HG03045 (cell line): Measurements from ENCODE around the gene LRIT3.

Experiments
- ATAC-seq: cut with Tn5 transposase; IDR thresholded peaks from one replicate; pipeline ENCODE4 v1.9.1; 2021; ENCODE audit warnings: mild to moderate bottlenecking, moderate library complexity; ENCODE audit not compliant: unreplicated experiment

Gene LRIT3

DNA sequence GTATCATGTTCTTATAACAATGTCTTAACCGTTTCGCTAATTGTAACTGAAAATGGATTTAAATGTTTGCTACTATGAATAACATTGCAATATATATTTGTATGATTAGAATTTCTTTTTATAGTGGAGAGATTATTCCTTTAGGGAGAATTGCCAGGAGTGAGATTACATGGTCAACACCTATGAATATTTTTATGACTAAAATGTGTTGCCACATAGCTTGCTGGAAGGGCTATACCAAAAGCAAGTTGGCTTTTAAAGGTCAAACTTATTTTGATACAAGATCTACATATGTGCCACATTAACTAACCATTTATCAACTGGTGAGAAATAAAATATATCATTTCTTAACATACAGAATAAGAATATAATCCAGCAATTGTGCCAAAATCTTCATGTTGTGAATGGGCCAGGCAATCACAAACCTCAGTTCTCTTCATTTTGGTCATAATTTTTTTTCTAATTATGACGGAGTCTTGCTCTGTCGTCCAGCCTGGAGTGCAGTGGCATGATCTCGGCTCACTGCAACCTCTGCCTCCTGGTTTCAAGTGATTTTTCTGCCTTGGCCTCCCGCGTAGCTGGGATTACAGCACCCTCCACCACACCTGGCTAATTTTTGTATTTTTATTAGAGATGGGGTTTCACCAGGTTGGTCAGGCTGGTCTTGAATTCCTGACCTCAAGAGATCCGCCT is 54.8 kb downstream of the LRIT3 start:
- no peak for ATAC-seq

DNA sequence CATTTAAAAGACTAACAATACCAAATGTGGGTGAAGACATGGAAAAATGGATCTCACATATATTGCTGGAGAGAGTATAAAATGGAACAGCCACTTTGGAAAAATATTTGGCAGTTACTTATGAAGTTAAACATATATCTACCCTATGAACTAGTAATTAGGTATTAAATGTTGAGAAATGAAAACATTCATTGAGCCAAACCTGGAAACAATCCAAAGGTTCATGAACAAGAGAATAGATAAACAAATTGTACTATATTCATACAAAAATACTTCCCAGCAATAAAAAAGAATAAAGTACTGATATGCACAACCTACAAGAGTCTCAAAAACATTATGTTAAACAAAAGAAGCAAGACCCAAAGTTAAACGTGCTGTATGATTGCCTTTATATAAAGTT is 60.8 kb downstream of the LRIT3 start:
- ATAC-seq, result no peak

DNA sequence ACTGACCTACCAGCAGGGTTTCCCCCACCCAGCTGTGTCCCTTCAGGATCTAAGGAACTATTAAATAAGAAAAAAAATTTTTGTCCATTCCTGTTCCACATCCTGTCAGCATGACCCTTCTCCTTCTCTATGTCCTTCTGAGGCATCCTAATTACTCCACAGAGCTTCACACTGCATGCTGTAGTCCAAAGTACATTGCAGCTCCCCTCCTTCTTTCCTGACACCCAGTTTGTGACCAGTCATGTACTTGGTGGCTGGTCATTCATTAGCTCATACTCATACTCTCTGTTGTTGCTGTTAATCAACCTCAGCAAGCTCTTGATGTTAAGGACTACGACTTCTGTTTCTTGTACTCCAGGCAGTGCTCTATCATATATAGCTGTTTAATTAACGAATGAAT is 62.3 kb downstream of the LRIT3 start:
- no peak for ATAC-seq

DNA sequence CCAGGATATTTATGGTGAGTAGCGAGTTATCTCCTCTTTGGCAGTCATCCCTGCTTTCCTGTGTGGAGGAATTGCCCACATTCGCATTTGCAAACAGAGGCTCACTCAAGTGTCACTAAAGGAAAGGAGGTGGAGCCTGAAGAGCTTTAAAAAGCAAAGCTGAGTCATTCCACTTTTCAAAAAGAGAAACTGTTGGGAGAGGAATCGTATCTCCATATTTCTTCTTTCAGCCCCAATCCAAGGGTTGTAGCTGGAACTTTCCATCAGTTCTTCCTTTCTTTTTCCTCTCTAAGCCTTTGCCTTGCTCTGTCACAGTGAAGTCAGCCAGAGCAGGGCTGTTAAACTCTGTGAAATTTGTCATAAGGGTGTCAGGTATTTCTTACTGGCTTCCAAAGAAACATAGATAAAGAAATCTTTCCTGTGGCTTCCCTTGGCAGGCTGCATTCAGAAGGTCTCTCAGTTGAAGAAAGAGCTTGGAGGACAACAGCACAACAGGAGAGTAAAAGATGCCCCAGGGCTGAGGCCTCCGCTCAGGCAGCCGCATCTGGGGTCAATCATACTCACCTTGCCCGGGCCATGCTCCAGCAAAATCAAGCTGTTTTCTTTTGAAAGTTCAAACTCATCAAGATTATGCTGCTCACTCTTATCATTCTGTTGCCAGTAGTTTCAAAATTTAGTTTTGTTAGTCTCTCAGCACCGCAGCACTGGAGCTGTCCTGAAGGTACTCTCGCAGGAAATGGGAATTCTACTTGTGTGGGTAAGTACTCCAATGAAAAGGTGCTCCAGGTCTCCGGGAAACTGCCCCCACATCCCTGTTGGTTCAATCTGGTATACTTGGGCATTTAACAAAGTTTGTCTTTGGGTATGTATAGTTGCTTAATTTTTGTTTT is 65.0 kb downstream of the LRIT3 start, which contains the start of gene EGF:
EGF (plus strand) TSS at position 178 of the 890 bp plus-strand sequence; CDS start at position 631, 453 bp downstream.
- no peak for ATAC-seq

DNA sequence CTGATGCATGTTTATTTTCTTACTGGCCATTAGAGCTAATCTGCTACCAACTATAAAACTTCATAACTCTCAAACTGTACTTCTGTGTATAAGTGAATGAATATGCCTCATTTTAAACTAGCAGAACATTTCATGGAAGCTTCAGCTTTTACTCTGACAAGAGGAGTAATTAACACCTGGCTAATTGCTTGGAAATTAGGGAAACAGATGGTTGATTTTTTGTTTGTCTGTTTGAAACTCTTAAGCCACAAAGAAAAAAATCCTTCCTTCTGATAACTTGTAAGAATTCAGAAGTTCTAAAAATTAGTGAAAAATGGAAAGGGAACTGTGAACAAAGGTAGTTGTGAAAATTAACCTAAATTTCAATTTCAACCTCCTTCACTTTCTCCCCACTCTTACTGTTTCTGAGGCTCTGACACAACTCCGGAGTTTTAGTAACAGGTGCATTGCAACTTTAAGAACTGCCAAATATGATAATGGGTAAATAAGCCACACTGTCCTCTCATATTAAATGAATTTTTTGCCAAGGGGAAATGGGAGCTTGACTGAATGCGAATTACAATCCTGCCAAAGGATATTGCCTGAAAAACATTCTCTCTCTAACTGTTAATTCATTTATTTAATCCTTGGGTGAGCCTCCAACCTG is 65.8 kb downstream of the LRIT3 start:
- ATAC-seq, result no peak

DNA sequence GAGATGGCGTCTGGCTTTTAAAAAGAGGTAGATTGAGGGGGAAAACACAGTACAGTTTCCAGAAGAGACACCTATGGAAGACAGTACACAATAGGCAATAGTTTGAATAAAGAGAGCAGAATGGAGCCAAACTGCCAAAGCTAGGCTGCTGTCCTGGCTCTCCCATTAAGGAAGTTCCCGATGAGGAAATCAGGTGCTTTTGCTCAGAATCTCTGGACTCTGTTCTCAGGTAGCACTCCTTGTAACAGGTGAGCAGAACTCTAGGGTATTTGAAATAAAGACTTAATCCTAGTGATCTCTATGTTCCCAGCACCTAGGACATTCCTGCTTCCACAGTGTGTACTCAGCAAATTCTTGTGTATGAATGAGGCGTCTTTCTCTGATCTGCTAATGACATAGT is 66.4 kb downstream of the LRIT3 start:
- ATAC-seq, result no peak

DNA sequence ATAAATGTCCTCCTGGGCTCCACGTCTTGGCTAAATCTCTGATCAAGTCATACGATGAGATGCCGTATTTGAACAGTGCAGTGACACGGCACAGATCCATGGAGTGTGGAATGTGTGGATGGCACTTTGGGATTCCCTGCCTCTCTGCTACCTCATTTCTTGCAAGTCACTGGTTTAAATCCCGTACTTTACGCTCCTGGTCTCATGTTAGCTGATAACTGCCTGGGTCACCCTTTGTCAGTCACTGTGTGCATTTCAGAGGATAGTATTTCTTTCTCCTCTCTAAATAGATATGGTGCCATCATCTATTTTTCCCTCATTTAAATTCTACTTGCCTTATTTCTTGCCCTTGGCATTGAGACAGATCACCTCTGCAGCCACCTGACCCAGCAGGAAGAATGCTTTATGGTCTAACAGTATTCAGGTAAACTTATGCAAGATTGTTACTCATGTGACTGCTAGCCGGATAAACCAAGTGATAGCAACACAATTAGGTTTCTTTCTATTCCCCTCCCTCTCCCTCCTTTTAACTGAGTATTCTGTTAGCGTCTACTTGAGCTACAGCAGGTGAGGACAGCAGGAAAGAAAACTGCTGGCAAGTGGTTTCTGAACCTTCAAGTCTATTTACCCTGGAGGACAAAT is 67.6 kb downstream of the LRIT3 start:
- no peak for ATAC-seq

DNA sequence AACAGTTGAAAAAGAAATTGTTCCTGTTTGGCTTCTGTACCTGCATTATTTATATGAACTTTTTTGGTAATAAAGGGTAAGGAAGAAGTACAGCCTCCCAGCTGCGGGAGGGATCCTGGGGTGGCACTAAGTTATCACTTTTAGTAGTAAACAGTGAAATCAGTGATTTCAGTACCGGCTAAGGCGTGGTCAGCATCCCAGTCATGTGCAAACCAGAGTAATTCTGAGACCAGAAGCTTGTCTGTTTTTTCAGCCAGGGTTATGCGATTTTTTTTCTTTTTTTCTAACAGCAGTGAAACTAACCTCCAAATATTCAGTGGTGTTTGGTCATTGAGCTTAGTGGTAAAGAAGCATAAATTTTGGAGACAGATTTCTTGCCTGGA is 68.1 kb downstream of the LRIT3 start:
- no peak for ATAC-seq

DNA sequence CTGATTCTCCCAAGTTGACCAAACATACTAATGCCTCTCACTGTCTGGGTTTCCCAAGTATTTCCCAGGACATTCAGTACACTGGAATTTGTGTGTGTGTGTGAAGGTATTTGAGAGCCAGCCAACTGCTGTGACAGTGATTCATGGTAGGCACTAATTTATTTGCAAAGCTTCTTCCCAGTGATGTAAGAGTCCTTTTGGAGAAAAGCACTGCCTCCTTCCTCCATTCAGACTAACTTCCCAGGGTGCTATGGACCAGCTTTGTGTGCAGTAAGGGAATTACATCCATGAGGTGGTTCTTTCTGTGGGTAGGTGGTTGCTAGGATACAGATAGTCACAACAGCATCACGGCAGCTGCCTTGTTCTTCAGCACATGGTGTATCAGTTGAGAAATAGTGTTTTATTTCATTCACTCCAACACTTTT is 73.5 kb downstream of the LRIT3 start:
- no peak for ATAC-seq
